Astrocyte (in vitro differentiated cells and primary cell): Measurements from ENCODE around the gene ARHGAP20.

ENCODE experiments used
- CTCF ChIP-seq: IDR thresholded peaks from 2 replicates; pipeline ENCODE4 v1.5.1; 2011; ENCODE audit warnings: low read depth, mild to moderate bottlenecking, inconsistent platforms, low read length, moderate library complexity; ENCODE audit not compliant: insufficient read depth
- EZH2 ChIP-seq: IDR thresholded peaks from 2 replicates; pipeline ENCODE4 v1.6.1; 2012; ENCODE audit warnings: mild to moderate bottlenecking, low read length, inconsistent platforms; ENCODE audit not compliant: insufficient read depth

- no peak for TF ChIP-seq CTCF
- no peak for TF ChIP-seq EZH2
Observed at GRCh38 chr11:110564676-110565356, 147.4 kb downstream of the ARHGAP20 start.
